ENCODE data around the gene GNAQ. TPM values are rescaled to one million over a fixed set of nuclear protein-coding genes. Genes with fewer than 3 reads are reported as not detected.

Gene GNAQ
- total and polyA plus RNA-seq, 2 donors (not counting 1 experiment from before 2014, with no cell fraction given): 0.60 to 1.4 TPM

GRCh38 chr9:77759391-77759790 is 272.2 kb downstream of the GNAQ start:
- peaks cover 0 to 4% (median 0%) of the 10 kb centered on the region in 3 donors for H3K9me3 ChIP-seq (ENCODE audit: control extremely low read depth in 1 of 3, control insufficient read depth in 2 of 3, insufficient read depth in 1 of 3, low read length in 2 of 3)
- H3K79me2 ChIP-seq (ENCODE audit: control insufficient read depth, insufficient read depth, low read length): no peaks in the 10 kb centered on the region
- H3K4me3 Mint-ChIP-seq: no peak overlapping the region
- intact Hi-C loops (cut with micrococcal nuclease): no loop called here
- no peaks in the 10 kb centered on the region for H3K9me3 Mint-ChIP-seq (ENCODE audit: insufficient read depth)
- no peak overlapping the region for H3K27ac ChIP-seq (ENCODE audit: low read length in 2 of 2)
- no peak for DNase-seq
- H3K4me1 ChIP-seq (ENCODE audit: control insufficient read depth in 2 of 2, insufficient read depth in 2 of 2, low read length in 2 of 2): no peaks in the 10 kb centered on the region
- ATAC-seq (ENCODE audit: low read depth): no peak
- no peaks in the 10 kb centered on the region for H3K36me3 ChIP-seq (replicated peaks in 1 of 2; ENCODE audit: control extremely low read depth in 1 of 2, control insufficient read depth in 1 of 2, extremely low read depth in 1 of 2, insufficient read depth in 2 of 2, low read length in 1 of 2)
- CTCF ChIA-PET: no interaction called here
- POLR2A ChIA-PET: no interaction called here
- H2AFZ ChIP-seq (ENCODE audit: insufficient read depth, low read depth, low read length, poor library complexity, severe bottlenecking): no peak overlapping the region
- no peak overlapping the region for H3K27ac Mint-ChIP-seq
- H3K4me3 ChIP-seq (ENCODE audit: control extremely low read depth in 1 of 5, extremely low read depth in 1 of 5, insufficient read depth in 1 of 5, low read depth in 2 of 5, low read length in 4 of 5): no peak overlapping the region
- no peak for TF ChIP-seq EZH2 (IDR thresholded peaks at IDR 0.05; ENCODE audit: borderline replicate concordance, insufficient read depth, low read depth, low read length, poor library complexity, severe bottlenecking)
- TF ChIP-seq, protein P1, sequence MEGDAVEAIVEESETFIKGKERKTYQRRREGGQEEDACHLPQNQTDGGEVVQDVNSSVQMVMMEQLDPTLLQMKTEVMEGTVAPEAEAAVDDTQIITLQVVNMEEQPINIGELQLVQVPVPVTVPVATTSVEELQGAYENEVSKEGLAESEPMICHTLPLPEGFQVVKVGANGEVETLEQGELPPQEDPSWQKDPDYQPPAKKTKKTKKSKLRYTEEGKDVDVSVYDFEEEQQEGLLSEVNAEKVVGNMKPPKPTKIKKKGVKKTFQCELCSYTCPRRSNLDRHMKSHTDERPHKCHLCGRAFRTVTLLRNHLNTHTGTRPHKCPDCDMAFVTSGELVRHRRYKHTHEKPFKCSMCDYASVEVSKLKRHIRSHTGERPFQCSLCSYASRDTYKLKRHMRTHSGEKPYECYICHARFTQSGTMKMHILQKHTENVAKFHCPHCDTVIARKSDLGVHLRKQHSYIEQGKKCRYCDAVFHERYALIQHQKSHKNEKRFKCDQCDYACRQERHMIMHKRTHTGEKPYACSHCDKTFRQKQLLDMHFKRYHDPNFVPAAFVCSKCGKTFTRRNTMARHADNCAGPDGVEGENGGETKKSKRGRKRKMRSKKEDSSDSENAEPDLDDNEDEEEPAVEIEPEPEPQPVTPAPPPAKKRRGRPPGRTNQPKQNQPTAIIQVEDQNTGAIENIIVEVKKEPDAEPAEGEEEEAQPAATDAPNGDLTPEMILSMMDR (IDR thresholded peaks at IDR 0.05): no peak
- H4K20me1 ChIP-seq (ENCODE audit: control insufficient read depth, insufficient read depth, low read length, poor library complexity, severe bottlenecking): no peaks in the 10 kb centered on the region
- no peaks in the 10 kb centered on the region for H3K4me1 Mint-ChIP-seq
- no peak overlapping the region for H3K9ac ChIP-seq (ENCODE audit: low read length)
- no CpG with 5 or more reads among the region's 3 CpGs for WGBS (ENCODE audit: insufficient coverage)
- H3K27me3 ChIP-seq (replicated peaks in 1 of 4; ENCODE audit: control extremely low read depth in 1 of 4, control insufficient read depth in 3 of 4, insufficient read depth in 4 of 4, low read length in 3 of 4): no peaks in the 10 kb centered on the region
- H3K27me3 Mint-ChIP-seq: no peaks in the 10 kb centered on the region
- no peak overlapping the region for H3K4me2 ChIP-seq (replicated peaks; ENCODE audit: low read depth, low read length, poor library complexity, severe bottlenecking)

- H3K9me3 Mint-ChIP-seq (ENCODE audit: insufficient read depth): no peaks in the 10 kb centered on the region
- Histone ChIP-seq H3K36me3 (replicated peaks in 1 of 2; ENCODE audit: control extremely low read depth in 1 of 2, control insufficient read depth in 1 of 2, extremely low read depth in 1 of 2, insufficient read depth in 2 of 2, low read length in 1 of 2) (no peaks in the 10 kb centered on the region), H3K9ac (ENCODE audit: low read length) (no peak overlapping the region), H4K20me1 (ENCODE audit: control insufficient read depth, insufficient read depth, low read length, poor library complexity, severe bottlenecking) (no peaks in the 10 kb centered on the region), H3K79me2 (ENCODE audit: control insufficient read depth, insufficient read depth, low read length) (no peaks in the 10 kb centered on the region), H3K27ac (ENCODE audit: low read length in 2 of 2) (no peak overlapping the region), H3K4me2 (replicated peaks; ENCODE audit: low read depth, low read length, poor library complexity, severe bottlenecking) (no peak overlapping the region), H3K4me3 (ENCODE audit: control extremely low read depth in 1 of 5, extremely low read depth in 1 of 5, insufficient read depth in 1 of 5, low read depth in 2 of 5, low read length in 4 of 5) (no peak overlapping the region), H3K9me3 (ENCODE audit: control extremely low read depth in 1 of 3, control insufficient read depth in 2 of 3, insufficient read depth in 1 of 3, low read length in 2 of 3) (peaks cover 0 to 4% (median 0%) of the 10 kb centered on the region in 3 donors), H3K4me1 (ENCODE audit: control insufficient read depth in 2 of 2, insufficient read depth in 2 of 2, low read length in 2 of 2) (no peaks in the 10 kb centered on the region), H2AFZ (ENCODE audit: insufficient read depth, low read depth, low read length, poor library complexity, severe bottlenecking) (no peak overlapping the region), H3K27me3 (replicated peaks in 1 of 4; ENCODE audit: control extremely low read depth in 1 of 4, control insufficient read depth in 3 of 4, insufficient read depth in 4 of 4, low read length in 3 of 4) (no peaks in the 10 kb centered on the region)
- H3K4me1 Mint-ChIP-seq: no peaks in the 10 kb centered on the region
- ChIA-PET CTCF (no interaction called here), POLR2A (no interaction called here)
- DNase-seq: no peak
- ATAC-seq (ENCODE audit: low read depth): no peak
- WGBS (ENCODE audit: insufficient coverage): 0% methylated on average over 1 of the region's 1 CpG
- TF ChIP-seq, protein P1 (IDR thresholded peaks at IDR 0.05): no peak
- TF ChIP-seq EZH2 (IDR thresholded peaks at IDR 0.05; ENCODE audit: borderline replicate concordance, insufficient read depth, low read depth, low read length, poor library complexity, severe bottlenecking): no peak
- intact Hi-C loops (cut with micrococcal nuclease): no loop called here
- no peaks in the 10 kb centered on the region for H3K27me3 Mint-ChIP-seq
- H3K4me3 Mint-ChIP-seq: no peak overlapping the region
- H3K27ac Mint-ChIP-seq: no peak overlapping the region
Measured at GRCh38 chr9:77756449-77756848, 275.2 kb downstream of the GNAQ start.

Data from B cell (primary cell).